IPS-18c (cell line): ENCODE data around the gene PRDM16.

Source experiments
- H3K4me3 ChIP-seq: 2 replicates; pipeline ENCODE4 v1.7.0; 2013; ENCODE audit warnings: low read depth, mild to moderate bottlenecking, low read length, moderate library complexity; ENCODE audit not compliant: insufficient read depth
- H3K9me3 ChIP-seq: one replicate; pipeline ENCODE4 v1.6.1; 2013; ENCODE audit warnings: mild to moderate bottlenecking, low read length, moderate library complexity; ENCODE audit not compliant: control insufficient read depth, insufficient read depth

The PRDM16 gene

GRCh38 chr1:3264456-3264855, 195.5 kb downstream of the PRDM16 start:
- no peak overlapping the region for H3K4me3 ChIP-seq
- H3K9me3 ChIP-seq, result peaks cover 2% of the 10 kb centered on the region

DNA sequence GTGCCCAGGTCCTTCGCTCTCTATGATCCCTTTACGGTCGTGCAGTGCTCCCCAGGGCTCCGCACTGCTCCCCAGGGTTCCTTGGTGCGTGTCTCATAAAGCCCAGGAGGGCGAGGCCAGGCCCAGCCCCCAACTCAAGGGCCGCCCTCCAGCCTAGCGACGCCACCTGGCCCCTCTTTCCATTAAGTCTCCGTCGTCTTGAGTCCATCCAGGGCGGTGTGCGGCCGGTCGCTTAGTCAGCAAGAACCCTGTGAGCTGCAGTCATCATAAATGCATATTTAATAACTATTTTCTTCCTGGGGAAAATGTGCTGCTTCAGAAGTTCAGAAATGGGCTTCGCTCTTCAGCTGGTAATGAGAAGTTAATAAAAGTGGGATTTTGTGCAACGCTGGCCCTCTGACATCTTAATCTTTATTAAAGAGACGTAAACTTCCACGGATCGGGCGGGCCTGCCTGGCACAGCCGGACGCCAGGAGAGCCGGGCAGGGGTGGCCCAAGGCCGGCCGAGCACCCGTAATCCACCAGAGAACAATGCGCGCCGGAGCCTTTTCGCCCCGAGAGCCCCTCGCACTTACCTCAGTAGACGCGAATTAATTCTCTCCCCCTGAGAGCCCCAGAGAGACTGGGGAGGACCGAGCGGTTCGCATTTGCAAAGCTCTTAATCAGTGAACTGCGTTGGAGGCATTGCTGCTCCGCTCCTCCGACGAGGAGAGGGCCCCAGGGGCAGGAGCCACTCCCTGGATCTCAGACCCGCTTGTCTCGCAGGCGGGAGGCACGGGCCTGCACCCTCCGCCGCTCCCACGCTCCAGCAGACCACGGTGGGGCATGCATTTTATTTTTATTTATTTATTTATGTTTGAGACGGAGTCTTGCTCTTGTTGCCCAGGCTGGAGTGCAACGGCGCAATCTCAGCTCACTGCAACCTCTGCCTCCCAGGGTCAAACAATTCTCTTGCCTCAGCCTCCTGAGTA, 197.1 kb downstream of the PRDM16 start:
- H3K4me3 ChIP-seq, result no peak overlapping the region
- H3K9me3 ChIP-seq, result peaks cover 2% of the 10 kb centered on the region

DNA sequence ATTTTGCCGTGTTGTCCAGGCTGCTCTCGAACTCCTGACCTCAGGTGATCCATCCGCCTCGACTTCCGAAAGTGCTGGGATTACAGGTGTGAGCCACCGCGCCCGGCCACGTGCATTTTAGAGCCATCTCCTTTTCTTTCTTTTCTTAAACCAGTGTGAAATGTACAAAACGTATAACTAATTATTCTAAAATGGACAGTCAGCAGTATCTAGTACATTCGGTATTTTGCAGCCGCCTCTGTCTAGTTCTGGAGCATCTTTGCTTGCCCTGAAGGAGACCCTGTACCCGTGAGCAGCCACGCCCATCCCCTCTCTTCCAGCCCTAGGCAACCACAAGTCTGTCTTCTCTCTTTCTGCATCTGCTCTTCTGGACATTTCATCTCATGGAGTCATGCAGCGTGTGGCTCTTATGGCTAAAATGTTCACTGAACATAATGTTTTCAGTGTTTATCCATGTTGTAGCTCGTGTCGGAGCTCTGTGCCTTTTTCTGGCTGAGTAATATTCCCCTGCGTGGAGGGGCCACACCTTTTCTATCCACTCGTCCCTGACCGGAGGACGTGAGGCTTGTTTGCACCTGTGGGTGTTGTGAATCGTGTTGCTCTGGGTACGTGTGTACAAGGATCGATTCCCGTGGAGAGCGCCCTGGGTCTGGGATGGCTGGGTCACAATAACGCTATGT, 198.0 kb downstream of the PRDM16 start:
- Histone ChIP-seq H3K9me3 (peaks cover 2% of the 10 kb centered on the region), H3K4me3 (no peak overlapping the region)

GRCh38 chr1:3267550-3268270, 198.7 kb downstream of the PRDM16 start:
- Histone ChIP-seq H3K9me3 (peaks cover 2% of the 10 kb centered on the region), H3K4me3 (no peak overlapping the region)

DNA sequence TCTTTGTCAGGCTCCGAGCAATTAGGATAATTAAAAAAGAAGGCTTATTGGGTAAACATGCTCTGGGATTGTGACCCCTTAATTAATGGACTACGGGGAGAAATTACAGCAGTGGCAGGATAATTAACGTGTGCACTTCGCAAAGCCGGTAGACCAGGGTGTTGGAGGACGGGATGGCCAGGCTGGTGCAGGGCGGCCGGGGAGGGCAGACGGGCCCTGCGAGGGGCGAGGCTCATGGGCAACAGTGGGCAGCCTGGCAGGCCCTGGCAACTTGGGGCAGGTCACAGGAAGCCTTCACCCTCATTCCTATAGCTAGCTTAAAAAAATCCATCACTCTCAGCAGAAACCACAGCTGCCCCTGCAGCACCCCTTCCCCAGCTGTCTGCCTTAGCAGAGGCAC, 199.3 kb downstream of the PRDM16 start:
- H3K9me3 ChIP-seq, result peaks cover 2% of the 10 kb centered on the region
- H3K4me3 ChIP-seq, result no peak overlapping the region

- peaks cover under 1% of the 10 kb centered on the region for H3K9me3 ChIP-seq
- H3K4me3 ChIP-seq, result no peak overlapping the region
Observed at GRCh38 chr1:3270403-3271245, 201.6 kb downstream of the PRDM16 start.

GRCh38 chr1:3271866-3272265, 202.9 kb downstream of the PRDM16 start:
- Histone ChIP-seq H3K9me3 (no peaks in the 10 kb centered on the region), H3K4me3 (no peak overlapping the region)

DNA sequence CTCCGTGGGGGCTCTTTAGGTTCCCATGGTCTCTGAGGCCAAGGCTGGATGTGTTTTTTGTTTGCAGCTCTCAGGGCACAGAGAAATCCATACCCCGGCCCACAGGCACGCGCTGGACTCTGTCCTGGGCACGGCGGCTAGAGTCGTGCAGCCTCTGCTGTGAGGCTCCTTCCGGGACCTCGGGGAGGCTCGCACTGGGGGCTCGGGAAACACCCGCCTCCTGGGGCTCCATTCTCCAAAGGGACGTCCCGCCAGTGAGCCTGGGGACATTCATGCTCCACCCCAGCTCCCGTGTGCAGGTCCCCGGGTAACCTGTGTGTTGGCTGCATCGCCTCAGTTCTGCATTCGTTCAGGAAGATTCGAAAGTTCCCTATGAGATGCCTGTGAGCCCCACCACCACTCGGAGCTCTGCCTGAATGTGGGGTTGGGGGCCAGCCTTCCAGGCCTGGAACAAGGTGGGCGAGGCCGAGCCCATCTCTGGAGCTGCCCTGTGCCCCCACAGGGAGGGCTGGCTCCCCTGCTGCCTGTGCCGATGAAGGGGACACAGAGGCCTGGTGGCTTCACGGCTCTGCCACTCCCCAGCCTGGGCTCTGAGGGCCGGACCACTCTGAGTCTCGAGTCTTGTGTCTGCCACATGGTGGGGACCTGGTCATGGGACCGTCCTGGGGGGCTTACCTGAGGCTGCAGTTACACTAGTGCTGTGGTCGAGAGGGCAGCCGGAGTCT, 203.5 kb downstream of the PRDM16 start:
- Histone ChIP-seq H3K4me3 (no peak overlapping the region), H3K9me3 (no peaks in the 10 kb centered on the region)

DNA sequence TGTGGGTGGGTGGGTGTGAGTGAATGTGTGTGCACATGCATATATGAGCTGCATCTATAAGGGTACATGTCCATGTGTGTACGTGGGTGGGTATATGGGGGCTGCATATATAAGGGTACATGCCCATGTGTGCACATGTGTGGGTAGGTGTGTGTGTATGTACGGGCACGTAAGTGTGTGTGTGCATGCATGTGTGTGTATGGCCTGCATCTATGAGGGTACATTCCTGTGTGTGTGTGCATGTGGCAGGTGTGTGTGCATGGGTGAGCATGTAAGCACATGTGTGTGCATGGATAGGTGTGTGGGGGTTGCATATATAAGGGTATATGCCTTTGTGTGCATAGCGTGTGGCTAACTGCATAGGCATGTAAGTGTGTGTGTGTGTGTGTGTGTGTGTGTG, 204.4 kb downstream of the PRDM16 start:
- no peak overlapping the region for H3K4me3 ChIP-seq

DNA sequence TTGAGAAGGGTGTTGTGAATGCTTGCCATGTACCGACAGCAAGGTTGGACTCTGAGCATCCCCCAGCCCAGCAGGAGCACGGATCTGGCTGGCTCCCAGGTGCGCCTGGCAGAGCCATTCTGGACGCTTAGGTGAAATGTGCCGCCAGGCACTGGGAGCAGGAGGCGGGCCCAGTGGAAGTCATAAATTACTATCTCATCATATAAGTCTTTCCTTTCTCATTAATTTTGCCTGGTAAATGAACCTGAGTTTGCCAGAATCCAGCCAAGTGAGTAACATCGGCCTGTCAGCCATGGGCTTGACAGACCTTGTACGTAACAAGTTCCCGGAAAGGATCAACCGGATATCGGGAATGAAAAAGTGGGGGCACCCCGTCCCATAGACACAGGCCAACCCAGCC, 206.0 kb downstream of the PRDM16 start:
- no peak overlapping the region for H3K4me3 ChIP-seq
- H3K9me3 ChIP-seq, result no peaks in the 10 kb centered on the region

More for the DNA sequence above, 204.4 kb downstream of the PRDM16 start:
- H3K9me3 ChIP-seq, result no peaks in the 10 kb centered on the region

DNA sequence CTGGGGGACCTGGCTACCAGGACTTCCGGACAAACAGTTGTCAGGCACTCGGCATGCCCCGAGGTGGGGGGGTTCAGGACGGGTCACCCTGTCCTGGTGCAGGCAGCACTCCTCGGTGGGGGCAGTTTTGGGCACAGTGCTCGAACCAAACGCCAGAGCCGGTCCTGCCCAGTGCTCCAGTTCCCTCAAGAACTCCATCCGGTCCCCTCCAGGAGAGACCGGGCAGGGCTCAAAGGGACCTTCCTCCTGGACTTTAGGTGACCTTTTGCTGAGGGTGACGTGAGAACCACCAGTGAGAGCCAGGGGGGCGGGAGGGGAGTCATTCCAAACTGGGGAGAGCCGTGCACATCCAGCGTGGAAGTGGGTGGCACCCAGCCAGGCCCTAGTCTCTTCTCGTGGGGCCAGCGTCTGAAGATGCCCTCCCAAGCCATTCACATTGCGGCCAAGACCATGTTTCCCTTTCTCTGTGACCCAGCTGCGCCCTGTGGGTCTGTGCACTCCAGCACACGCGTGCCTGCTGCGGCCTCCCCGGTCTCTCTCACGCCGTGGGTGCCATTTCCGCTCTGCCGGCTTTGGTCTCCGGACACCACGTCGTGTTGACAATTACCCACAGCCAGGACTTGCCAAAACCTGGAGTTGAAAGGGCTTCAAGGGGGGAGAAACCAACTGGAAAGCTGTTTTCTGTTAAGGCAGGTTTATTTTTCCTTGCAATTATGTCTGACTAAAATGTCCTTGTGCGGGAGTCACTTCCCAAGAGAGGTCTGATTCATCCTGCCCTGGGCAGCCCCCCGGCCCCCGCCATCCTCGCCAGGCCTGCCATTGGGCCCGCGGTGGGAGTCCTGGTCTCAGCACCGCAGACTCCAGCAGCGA, 206.7 kb downstream of the PRDM16 start:
- Histone ChIP-seq H3K9me3 (no peaks in the 10 kb centered on the region), H3K4me3 (no peak overlapping the region)

DNA sequence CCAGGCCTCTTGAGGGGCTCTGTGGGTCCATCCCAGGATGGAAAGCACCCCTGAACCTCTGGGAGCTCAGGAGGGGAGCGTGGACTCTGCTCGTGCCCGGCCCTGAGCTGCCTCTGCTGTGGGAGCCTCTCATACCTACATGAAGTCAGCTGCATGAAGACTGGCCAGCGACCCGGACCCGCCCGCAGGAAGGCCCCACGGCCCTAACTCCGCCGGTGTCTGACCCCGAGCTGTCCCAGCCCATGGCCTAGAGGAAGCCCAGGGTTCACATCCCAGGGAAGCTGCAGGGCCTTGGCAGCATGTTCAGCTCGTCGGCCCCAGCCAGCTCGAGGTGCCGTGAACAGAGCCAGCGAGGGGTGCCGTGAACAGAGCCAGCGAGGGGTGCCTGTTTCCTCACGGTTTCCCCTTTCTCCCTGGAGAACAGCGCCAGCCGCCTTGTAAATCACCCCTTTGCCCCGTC, 207.4 kb downstream of the PRDM16 start:
- H3K4me3 ChIP-seq, result no peak overlapping the region
- no peaks in the 10 kb centered on the region for H3K9me3 ChIP-seq

GRCh38 chr1:3277011-3277471, 208.0 kb downstream of the PRDM16 start:
- Histone ChIP-seq H3K4me3 (no peak overlapping the region), H3K9me3 (no peaks in the 10 kb centered on the region)

DNA sequence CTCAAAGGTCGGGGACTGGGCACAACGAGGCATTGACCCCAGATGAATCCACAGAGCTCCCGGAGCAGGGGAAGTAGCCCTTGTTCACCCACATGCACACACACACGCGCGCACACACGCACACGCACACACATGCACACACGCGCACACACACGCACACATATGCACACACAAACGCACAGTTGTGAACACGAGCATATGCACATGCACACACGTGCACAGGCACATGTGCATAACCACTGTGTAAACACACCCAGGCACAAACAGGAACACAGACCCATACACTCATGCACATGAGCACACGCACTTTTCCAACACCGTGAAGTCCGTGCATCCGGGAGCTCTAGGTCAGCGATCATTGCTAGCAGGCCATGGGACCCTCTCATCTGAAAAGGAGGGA, 208.6 kb downstream of the PRDM16 start:
- Histone ChIP-seq H3K9me3 (no peaks in the 10 kb centered on the region), H3K4me3 (no peak overlapping the region)

DNA sequence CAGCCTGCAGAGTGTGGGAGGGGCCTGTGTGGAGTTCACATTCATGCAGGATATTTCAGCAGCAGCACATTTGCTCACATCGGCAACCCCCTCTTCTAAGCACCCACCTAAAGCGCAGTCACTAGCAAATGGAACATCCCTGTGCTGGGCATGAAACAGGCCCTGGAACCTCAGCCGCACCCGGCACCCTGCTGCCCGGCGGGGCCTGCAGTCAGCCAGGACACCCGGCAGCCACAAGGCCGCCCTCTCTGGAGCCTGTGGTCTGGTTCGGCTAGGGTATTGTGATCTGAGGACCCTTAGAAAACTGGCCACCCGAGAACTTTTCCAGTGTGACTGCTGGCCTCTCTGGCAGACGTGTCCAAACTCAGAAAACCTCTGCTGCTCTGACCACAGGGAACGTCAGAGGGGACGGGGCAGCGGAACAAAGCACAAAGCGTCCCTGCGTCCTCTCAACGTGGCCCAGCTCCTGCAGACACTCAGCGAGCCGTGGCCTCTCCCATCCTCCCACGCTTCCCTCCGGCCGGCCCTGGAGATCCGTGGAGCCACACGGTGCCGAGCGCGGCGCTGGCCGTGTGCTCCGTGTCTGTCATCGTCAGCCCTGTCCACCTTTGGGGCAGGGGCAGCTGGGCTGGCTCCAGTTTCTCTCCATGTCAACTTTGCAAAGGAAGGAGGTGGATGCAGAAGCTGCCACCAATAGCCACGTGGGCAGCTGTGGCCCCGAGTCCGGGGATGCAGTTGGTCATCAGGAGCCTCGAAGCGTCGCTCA, 209.6 kb downstream of the PRDM16 start:
- Histone ChIP-seq H3K4me3 (no peak overlapping the region), H3K9me3 (no peaks in the 10 kb centered on the region)
